HUES6 (cell line): ENCODE data around the gene L3HYPDH.
A peak's percentile ranks its signal among the peaks of the same experiment; 100 is the strongest.

Source experiments
- H3K27ac ChIP-seq: 2 replicates; pipeline ENCODE4 v1.7.0; 2013; ENCODE audit warnings: low read depth, mild to moderate bottlenecking, low read length, inconsistent platforms
- H3K27me3 ChIP-seq: 2 replicates; pipeline ENCODE4 v1.6.1; 2013; ENCODE audit warnings: low read length; ENCODE audit not compliant: control insufficient read depth, insufficient read depth
- H3K36me3 ChIP-seq: 2 replicates; pipeline ENCODE4 v1.6.1; 2013; ENCODE audit warnings: low read length; ENCODE audit not compliant: control insufficient read depth, insufficient read depth
- H3K4me1 ChIP-seq: 2 replicates; pipeline ENCODE4 v1.6.1; 2013; ENCODE audit warnings: low read length; ENCODE audit not compliant: control insufficient read depth, insufficient read depth
- H3K4me3 ChIP-seq: 2 replicates; pipeline ENCODE4 v1.5.1; 2013; ENCODE audit warnings: low read depth, low read length
- H3K9ac ChIP-seq: one replicate; pipeline ENCODE4 v1.6.1; 2013; ENCODE audit warnings: mild to moderate bottlenecking, low read length
- H3K9me3 ChIP-seq: 2 replicates; pipeline ENCODE4 v1.6.1; 2013; ENCODE audit warnings: low read depth, low read length; ENCODE audit not compliant: control insufficient read depth, insufficient read depth

The L3HYPDH gene

GRCh38 chr14:59507063-59507751, 23.0 kb upstream of the L3HYPDH start:
- Histone ChIP-seq H3K4me1 (peaks cover 8% of the 10 kb centered on the region), H3K4me3 (no peak overlapping the region), H3K9me3 (no peaks in the 10 kb centered on the region), H3K36me3 (peaks cover 7% of the 10 kb centered on the region), H3K9ac (no peak overlapping the region), H3K27ac (no peak overlapping the region), H3K27me3 (no peaks in the 10 kb centered on the region)

GRCh38 chr14:59503256-59503655, 19.0 kb upstream of the L3HYPDH start:
- Histone ChIP-seq H3K27me3 (no peaks in the 10 kb centered on the region), H3K27ac (no peak overlapping the region), H3K4me3 (no peak overlapping the region), H3K9ac (no peak overlapping the region), H3K9me3 (no peaks in the 10 kb centered on the region), H3K4me1 (peaks cover 6% of the 10 kb centered on the region), H3K36me3 (peaks cover 35% of the 10 kb centered on the region)

- Histone ChIP-seq H3K36me3 (peaks cover 55% of the 10 kb centered on the region), H3K9me3 (no peaks in the 10 kb centered on the region), H3K27me3 (no peaks in the 10 kb centered on the region), H3K4me1 (no peaks in the 10 kb centered on the region), H3K4me3 (no peak overlapping the region), H3K27ac (no peak overlapping the region), H3K9ac (no peak overlapping the region)
Observed at GRCh38 chr14:59500732-59501131, 16.5 kb upstream of the L3HYPDH start.

GRCh38 chr14:59492384-59492783, 8.2 kb upstream of the L3HYPDH start:
- H3K4me1 ChIP-seq: no peaks in the 10 kb centered on the region
- H3K9me3 ChIP-seq: no peaks in the 10 kb centered on the region
- H3K36me3 ChIP-seq: peaks cover 88% of the 10 kb centered on the region
- no peak overlapping the region for H3K27ac ChIP-seq
- H3K27me3 ChIP-seq: no peaks in the 10 kb centered on the region
- no peak overlapping the region for H3K4me3 ChIP-seq
- H3K9ac ChIP-seq: no peak overlapping the region

- no peak overlapping the region for H3K9ac ChIP-seq
- H3K27me3 ChIP-seq: no peaks in the 10 kb centered on the region
- H3K36me3 ChIP-seq: peaks cover 76% of the 10 kb centered on the region
- H3K4me1 ChIP-seq: no peaks in the 10 kb centered on the region
- no peak overlapping the region for H3K27ac ChIP-seq
- no peak overlapping the region for H3K4me3 ChIP-seq
- H3K9me3 ChIP-seq: no peaks in the 10 kb centered on the region
Observed at GRCh38 chr14:59490756-59491155, 6.5 kb upstream of the L3HYPDH start.

GRCh38 chr14:59484639-59485175, 499 bp upstream of the L3HYPDH start:
- Histone ChIP-seq H3K4me3 (peak overlapping the region; percentile 83), H3K27ac (peak overlapping the region; percentile 73; the same call in 1 of the 2 replicates), H3K9me3 (no peaks in the 10 kb centered on the region), H3K27me3 (no peaks in the 10 kb centered on the region), H3K4me1 (peaks cover 13% of the 10 kb centered on the region), H3K36me3 (peaks cover 23% of the 10 kb centered on the region), H3K9ac (peak overlapping the region; percentile 84)

GRCh38 chr14:59483363-59483762, 845 bp downstream of the L3HYPDH start:
- Histone ChIP-seq H3K27ac (peak overlapping the region; percentile 73; the same call in 1 of the 2 replicates), H3K4me3 (peak overlapping the region; percentile 83), H3K9ac (peak overlapping the region; percentile 84), H3K27me3 (no peaks in the 10 kb centered on the region), H3K36me3 (peaks cover 15% of the 10 kb centered on the region), H3K4me1 (peaks cover 13% of the 10 kb centered on the region), H3K9me3 (no peaks in the 10 kb centered on the region)

GRCh38 chr14:59482541-59483331, 1.5 kb downstream of the L3HYPDH start:
- H3K4me3 ChIP-seq: peak overlapping the region; percentile 83
- no peaks in the 10 kb centered on the region for H3K9me3 ChIP-seq
- H3K27ac ChIP-seq: no peak overlapping the region
- H3K4me1 ChIP-seq: peaks cover 13% of the 10 kb centered on the region
- peak overlapping the region; percentile 84 for H3K9ac ChIP-seq
- H3K27me3 ChIP-seq: no peaks in the 10 kb centered on the region
- H3K36me3 ChIP-seq: peaks cover 12% of the 10 kb centered on the region

- Histone ChIP-seq H3K27ac (no peak overlapping the region), H3K9me3 (no peaks in the 10 kb centered on the region), H3K27me3 (no peaks in the 10 kb centered on the region), H3K9ac (no peak overlapping the region), H3K36me3 (peaks cover 13% of the 10 kb centered on the region), H3K4me3 (peak overlapping the region; percentile 83; the same call in 1 of the 2 replicates), H3K4me1 (peaks cover 13% of the 10 kb centered on the region)
Observed at GRCh38 chr14:59481871-59482540, 2.2 kb downstream of the L3HYPDH start.

GRCh38 chr14:59481407-59481806, 2.8 kb downstream of the L3HYPDH start:
- Histone ChIP-seq H3K27ac (no peak overlapping the region), H3K9ac (no peak overlapping the region), H3K9me3 (no peaks in the 10 kb centered on the region), H3K36me3 (peaks cover 18% of the 10 kb centered on the region), H3K4me3 (no peak overlapping the region), H3K4me1 (peaks cover 13% of the 10 kb centered on the region), H3K27me3 (no peaks in the 10 kb centered on the region)
